ENCODE measurements around the gene KIF21A.

- TF ChIP-seq CTCF (IDR thresholded peaks at IDR 0.05; ENCODE audit: low read length) (no peak), EZH2 (optimal IDR thresholded peaks at IDR 0.05; ENCODE audit: low read depth, low read length) (no peak)
These were observed 150.7 kb downstream of the KIF21A start for GRCh38 chr12:39292125-39292630.

Measured in MM.1S (cell line).